Measurements from ENCODE around the gene CALN1. TPM values are rescaled to one million over a fixed set of nuclear protein-coding genes. Genes with fewer than 3 reads are reported as not detected.
"Not testable (repeated sequence)": the region's sequence is repeated elsewhere in the genome, so short reads cannot be mapped to it uniquely, and the experiment has no call there.

The CALN1 gene
- total RNA-seq, 2 donors from 2014 or later = 0.05 TPM; not detected in 1

DNA sequence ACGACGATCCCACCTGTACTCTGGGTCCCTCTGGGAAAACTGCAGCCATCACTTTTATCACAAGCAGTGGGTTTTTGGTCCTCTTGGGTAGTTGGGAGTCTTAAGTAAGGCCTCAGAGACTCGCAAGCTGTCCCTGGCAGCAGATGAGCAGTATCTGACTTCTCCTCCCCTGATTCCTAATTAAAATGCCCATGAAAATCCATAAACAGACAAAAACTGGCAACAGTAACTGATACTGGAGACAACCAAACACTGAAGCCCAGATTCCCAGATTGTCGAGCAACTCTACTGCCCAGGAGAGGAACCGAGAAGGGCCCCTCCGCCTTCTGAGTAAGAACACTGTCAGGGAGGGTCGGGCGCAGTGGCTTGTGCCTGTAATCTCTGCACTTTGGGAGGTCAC is 333.8 kb downstream of the CALN1 start:
- intact Hi-C loops (cut with DNase I) = no loop called here

DNA sequence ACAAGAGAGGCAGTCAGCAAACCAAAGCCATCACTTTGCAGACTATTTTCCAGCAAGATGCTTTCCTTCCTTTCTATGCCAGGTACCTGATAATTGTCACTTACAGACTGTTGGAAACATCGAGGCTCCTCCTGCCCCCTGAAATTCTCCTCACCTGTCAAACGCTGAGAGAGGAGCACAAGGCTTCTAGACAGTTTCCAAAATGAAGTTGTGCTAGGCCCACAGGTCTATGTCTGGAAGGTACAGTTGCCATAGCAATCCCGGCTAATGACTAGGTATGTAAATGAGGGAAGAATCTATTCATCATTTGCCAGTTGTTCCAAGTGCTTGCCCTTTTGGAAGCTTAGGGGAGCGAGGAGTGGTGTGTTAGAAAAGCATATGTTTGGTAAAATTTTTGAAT is 334.4 kb downstream of the CALN1 start:
- intact Hi-C loops (cut with DNase I) = no loop called here
- no peak for DNase-seq (ENCODE audit: low spot score)

More for the DNA sequence above, 333.8 kb downstream of the CALN1 start:
- DNase-seq (ENCODE audit: low spot score) = no peak

- intact Hi-C loops (cut with DNase I) = no loop called here
- DNase-seq (ENCODE audit: low spot score) = no peak
These were observed 339.2 kb downstream of the CALN1 start for GRCh38 chr7:72072901-72073300.

DNA sequence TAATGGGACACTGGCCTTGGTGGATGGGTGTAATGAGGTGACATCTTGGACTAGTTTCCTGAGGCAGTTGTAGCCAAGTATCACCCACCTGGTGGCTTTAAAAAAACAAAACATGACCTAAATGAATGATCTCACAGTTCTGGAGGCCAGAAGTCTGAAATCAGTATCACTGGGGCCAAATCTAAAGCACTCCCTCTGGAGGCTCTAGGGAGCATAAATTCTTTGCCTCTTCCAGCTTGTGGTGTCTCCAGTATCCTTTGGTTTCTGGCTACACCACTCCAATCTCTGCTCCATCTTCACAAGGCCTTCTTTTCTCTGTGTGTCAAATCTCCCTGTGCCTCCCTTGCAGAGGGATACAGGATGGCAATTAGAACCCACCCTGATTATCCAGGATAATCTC is 342.9 kb downstream of the CALN1 start:
- no peak for DNase-seq (ENCODE audit: low spot score)
- intact Hi-C loops (cut with DNase I) = loop anchor here in 1 of 2 donors (2.0 kb wide), 1 partner anchor 72 kb away; no protein-coding TSS in a partner anchor

- intact Hi-C loops (cut with DNase I); DNase-seq (ENCODE audit: low spot score): not testable (repeated sequence)
These were observed 346.4 kb downstream of the CALN1 start for GRCh38 chr7:72065764-72066163.

- intact Hi-C loops (cut with DNase I) = no loop called here
- DNase-seq (ENCODE audit: low spot score) = no peak
These were observed 347.2 kb downstream of the CALN1 start for GRCh38 chr7:72064916-72065315.

- intact Hi-C loops (cut with DNase I) = no loop called here
- DNase-seq (ENCODE audit: low spot score) = no peak
These were observed 348.8 kb downstream of the CALN1 start for GRCh38 chr7:72063330-72063729.

DNA sequence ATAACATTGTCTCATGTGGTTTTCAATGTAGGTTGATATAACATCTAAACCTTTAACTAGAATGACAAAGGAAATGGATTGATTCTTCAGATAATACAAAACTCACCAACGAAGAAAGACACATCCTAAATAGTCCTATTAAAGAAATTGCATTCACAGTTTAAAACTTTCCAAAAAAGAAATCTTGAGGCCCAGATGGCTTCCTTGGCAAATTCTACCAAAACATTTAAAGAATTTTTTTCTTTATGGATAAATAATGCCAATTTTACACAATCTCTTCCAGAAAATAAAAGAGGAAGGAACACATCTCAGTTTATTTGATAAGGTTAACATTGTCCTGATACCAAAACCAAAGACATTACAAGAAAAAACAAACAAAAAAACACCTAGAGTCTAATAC is 349.5 kb downstream of the CALN1 start:
- intact Hi-C loops (cut with DNase I) = no loop called here
- no peak for DNase-seq (ENCODE audit: low spot score)

- intact Hi-C loops (cut with DNase I) = no loop called here
- no peak for DNase-seq (ENCODE audit: low spot score)
These were observed 352.2 kb downstream of the CALN1 start for GRCh38 chr7:72059925-72060324.

DNA sequence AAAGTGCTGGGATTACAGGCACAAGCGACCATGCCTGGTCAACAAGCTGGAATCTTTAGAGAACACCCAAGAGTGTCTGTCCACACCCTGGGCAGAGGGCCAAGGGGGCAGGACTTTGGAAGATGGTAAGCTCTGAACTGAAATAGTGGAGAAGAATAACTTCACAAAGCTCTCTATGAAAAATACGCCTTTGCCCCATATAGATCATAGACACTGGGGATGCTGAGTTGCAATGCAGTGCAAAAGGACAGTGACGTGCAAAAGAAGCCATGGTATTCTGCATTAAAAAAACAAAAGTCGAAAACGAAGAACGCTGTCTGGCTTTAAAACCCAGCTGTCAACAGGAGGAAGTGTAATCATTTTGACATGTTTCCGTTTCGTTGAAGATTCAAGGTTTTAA is 353.6 kb downstream of the CALN1 start:
- intact Hi-C loops (cut with DNase I) = no loop called here
- peak; percentile 83 for DNase-seq (ENCODE audit: low spot score)

- intact Hi-C loops (cut with DNase I) = no loop called here
- no peak for DNase-seq (ENCODE audit: low spot score)
These were observed 354.3 kb downstream of the CALN1 start for GRCh38 chr7:72057796-72058195.

GRCh38 chr7:72057231-72057630 is 354.9 kb downstream of the CALN1 start:
- intact Hi-C loops (cut with DNase I) = no loop called here

GRCh38 chr7:72055426-72055825 is 356.7 kb downstream of the CALN1 start:
- intact Hi-C loops (cut with DNase I) = no loop called here

More at GRCh38 chr7:72057231-72057630, 354.9 kb downstream of the CALN1 start:
- DNase-seq (ENCODE audit: low spot score) = no peak

DNA sequence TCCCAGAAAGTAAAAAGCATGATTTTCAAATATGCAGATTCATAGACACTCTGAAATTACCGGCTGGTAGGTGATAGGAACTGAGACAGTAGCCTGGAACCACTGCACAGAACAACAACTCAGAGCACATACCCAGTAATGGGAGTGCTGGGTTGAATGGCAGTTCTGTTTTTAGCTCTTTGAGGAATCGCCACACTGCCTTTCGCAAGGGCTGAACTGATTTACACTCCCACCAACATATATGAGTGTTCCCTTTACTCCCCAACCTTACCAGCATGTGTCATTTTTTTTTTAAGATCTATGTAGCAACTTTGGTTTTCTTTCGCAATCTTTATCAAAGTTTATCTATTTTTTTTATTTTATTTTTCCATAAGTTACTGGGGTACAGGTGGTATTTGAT is 358.8 kb downstream of the CALN1 start:
- intact Hi-C loops (cut with DNase I) = no loop called here
- no peak for DNase-seq (ENCODE audit: low spot score)

More at GRCh38 chr7:72055426-72055825, 356.7 kb downstream of the CALN1 start:
- no peak for DNase-seq (ENCODE audit: low spot score)

DNA sequence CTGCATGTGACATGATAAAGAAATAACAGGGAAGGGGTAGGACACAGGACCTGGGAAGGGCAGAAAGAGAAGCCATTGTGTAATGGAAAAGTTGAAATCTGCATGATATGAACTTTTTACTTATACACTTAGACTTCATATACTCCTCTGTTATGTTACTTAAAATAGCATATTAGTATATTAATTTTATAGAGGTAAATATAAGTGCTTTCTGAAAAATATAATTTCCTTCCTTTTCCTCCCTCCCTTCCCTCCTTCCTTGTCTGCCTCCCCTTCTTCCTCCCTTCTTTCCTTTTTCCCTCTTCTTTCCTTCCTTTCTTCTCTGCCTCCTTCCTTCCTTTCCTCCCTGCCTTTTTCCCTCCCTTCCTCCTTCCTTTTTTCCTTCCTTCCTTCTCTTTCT is 363.7 kb downstream of the CALN1 start:
- no peak for DNase-seq (ENCODE audit: low spot score)
- intact Hi-C loops (cut with DNase I) = no loop called here

DNA sequence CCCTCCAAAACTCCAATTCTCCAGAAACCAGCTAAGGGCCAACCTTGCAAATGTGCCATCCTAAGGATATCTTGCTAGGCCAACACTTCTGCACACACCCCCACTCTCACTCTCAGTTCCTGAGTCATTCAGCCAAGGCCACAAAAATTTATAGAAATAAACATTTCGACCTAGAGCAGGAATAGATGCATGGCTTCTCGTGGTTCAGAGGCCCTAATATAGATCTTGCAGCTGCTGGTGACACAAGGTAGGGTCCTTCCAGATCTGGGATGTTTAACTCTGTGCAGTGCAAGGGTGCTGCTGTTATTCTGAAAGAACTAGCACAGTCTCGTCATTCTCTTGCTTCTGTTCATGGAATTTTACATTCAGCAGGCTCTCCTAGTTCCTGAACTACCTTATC is 369.3 kb downstream of the CALN1 start:
- peak; percentile 4 for DNase-seq (ENCODE audit: low spot score)
- intact Hi-C loops (cut with DNase I) = no loop called here

GRCh38 chr7:72040641-72041040 is 371.5 kb downstream of the CALN1 start:
- intact Hi-C loops (cut with DNase I) = no loop called here
- DNase-seq (ENCODE audit: low spot score) = peak; percentile 5

- intact Hi-C loops (cut with DNase I) = no loop called here
- no peak for DNase-seq (ENCODE audit: low spot score)
These were observed 372.7 kb downstream of the CALN1 start for GRCh38 chr7:72039460-72039859.

- intact Hi-C loops (cut with DNase I) = no loop called here
- peak; percentile 25 for DNase-seq (ENCODE audit: low spot score)
These were observed 374.0 kb downstream of the CALN1 start for GRCh38 chr7:72038022-72038732.

GRCh38 chr7:72037516-72037915 is 374.6 kb downstream of the CALN1 start:
- intact Hi-C loops (cut with DNase I) = no loop called here
- peak; percentile 3 for DNase-seq (ENCODE audit: low spot score)

- no peak for DNase-seq (ENCODE audit: low spot score)
- intact Hi-C loops (cut with DNase I) = no loop called here
These were observed 376.9 kb downstream of the CALN1 start for GRCh38 chr7:72035266-72035665.
